H1 (cell line): ENCODE data around the gene TTC24. TPM values are rescaled to one million over a fixed set of nuclear protein-coding genes. Genes with fewer than 3 reads are reported as not detected.

Experiments
- CTCF ChIA-PET: fragments of 300-600 bp; sonication (Branson Sonifier 250); formaldehyde crosslinking; loops from one replicate; lab custom pipeline; 2021; ENCODE audit not compliant: partially characterized antibody; lab: Charles Lee
- POLR2A ChIA-PET: fragments of 300-600 bp; sonication (Branson Sonifier 250); formaldehyde crosslinking; loops from one replicate; lab custom pipeline; 2021; ENCODE audit warnings: inconsistent platforms; ENCODE audit not compliant: partially characterized antibody; lab: Charles Lee
- DNase-seq, 2 experiments: peaks; one replicate each; pipeline versions ENCODE4 v3.0.0 to v3.0.0-alpha.2; 2010 to 2022; ENCODE audit warnings: low spot score in 2 of 2, low read depth in 1 of 2, mixed read lengths in 1 of 2
- FAIRE-seq: peaks from 2 replicates; lab custom pipeline; 2011; peaks lifted over from hg19 to GRCh38; lab: Jason Lieb, UNC
- H2AFZ ChIP-seq: 2 replicates; pipeline ENCODE4 v1.8.1; 2012; ENCODE audit warnings: low read length, inconsistent platforms
- H2AK5ac ChIP-seq: 2 replicates; pipeline ENCODE4 v1.6.1; 2013; ENCODE audit warnings: low read depth, low read length
- H2BK120ac ChIP-seq: replicated peaks from 2 replicates; pipeline ENCODE3; 2013; ENCODE audit warnings: low read depth, low read length, inconsistent platforms
- H2BK12ac ChIP-seq: 2 replicates; pipeline ENCODE4 v1.6.1; 2013; ENCODE audit warnings: low read depth, low read length
- H2BK15ac ChIP-seq: 2 replicates; pipeline ENCODE4 v1.6.1; 2013; ENCODE audit warnings: low read length
- H2BK20ac ChIP-seq: 2 replicates; pipeline ENCODE4 v1.6.1; 2013; ENCODE audit warnings: low read length
- H2BK5ac ChIP-seq: 2 replicates; pipeline ENCODE4 v1.6.1; 2013; ENCODE audit warnings: low read depth, low read length
- H3K14ac ChIP-seq: 2 replicates; pipeline ENCODE4 v1.6.1; 2013; ENCODE audit warnings: inconsistent platforms; ENCODE audit not compliant: insufficient read length
- H3K18ac ChIP-seq: 2 replicates; pipeline ENCODE4 v1.6.1; 2013; ENCODE audit warnings: low read length; ENCODE audit errors: extremely low read depth
- H3K23ac ChIP-seq: 2 replicates; pipeline ENCODE4 v1.6.1; 2013; ENCODE audit warnings: inconsistent platforms; ENCODE audit not compliant: insufficient read length
- H3K23me2 ChIP-seq: 2 replicates; pipeline ENCODE4 v1.6.1; 2013; ENCODE audit warnings: low read depth, low read length
- H3K27ac ChIP-seq: 2 replicates; pipeline ENCODE4 v1.6.1; 2011; ENCODE audit warnings: low read depth, low read length, inconsistent platforms
- H3K27me3 ChIP-seq, 4 experiments: replicated peaks in 1 of 4; 1 replicate in 1 of 4; 2 replicates in 3 of 4; pipeline versions ENCODE4 v1.6.1 to v1.8.1; 2011 to 2013; ENCODE audit warnings: low read length in 3 of 4, mild to moderate bottlenecking in 3 of 4, inconsistent platforms in 2 of 4, mixed read lengths in 2 of 4, moderate library complexity in 1 of 4; ENCODE audit not compliant: control insufficient read depth in 3 of 4, insufficient read depth in 3 of 4; ENCODE audit errors: extremely low read depth in 1 of 4
- H3K36me3 ChIP-seq, 4 experiments: 2 replicates each; pipeline versions ENCODE4 v1.6.1 to v1.8.1; 2011 to 2013; ENCODE audit warnings: mild to moderate bottlenecking in 4 of 4, low read length in 3 of 4, moderate library complexity in 2 of 4, control low read depth in 1 of 4, inconsistent platforms in 1 of 4; ENCODE audit not compliant: insufficient read depth in 4 of 4, control insufficient read depth in 2 of 4
- H3K4ac ChIP-seq: replicated peaks from 2 replicates; pipeline ENCODE3; 2013; ENCODE audit warnings: low read length, low read depth, mixed read lengths, inconsistent platforms; ENCODE audit not compliant: insufficient read length
- H3K4me1 ChIP-seq, 4 experiments: replicated peaks in 1 of 4; 1 replicate in 1 of 4; 2 replicates in 3 of 4; pipeline versions ENCODE4 v1.6.1 to v1.8.1; 2011 to 2013; ENCODE audit warnings: low read length in 3 of 4, inconsistent platforms in 2 of 4, mixed read lengths in 1 of 4; ENCODE audit not compliant: insufficient read depth in 4 of 4, control insufficient read depth in 3 of 4
- H3K4me2 ChIP-seq, 2 experiments: 2 replicates each; pipeline versions ENCODE4 v1.6.1 to v1.8.1; 2011 to 2013; ENCODE audit warnings: low read depth in 2 of 2, low read length in 2 of 2, control low read depth in 1 of 2, inconsistent platforms in 1 of 2, mild to moderate bottlenecking in 1 of 2; ENCODE audit not compliant: insufficient read depth in 1 of 2
- H3K4me3 ChIP-seq, 4 experiments: fragments of 200-600, 300-600 bp in 1 of 4; sonication (generic), shearing (Covaris generic), sonication (Bioruptor Twin) in 1 of 4; 2 replicates each; pipeline versions ENCODE4 v1.5.1 to v1.8.1; 2011 to 2016; ENCODE audit warnings: low read length in 4 of 4, low read depth in 3 of 4, control low read depth in 2 of 4, inconsistent platforms in 2 of 4, mild to moderate bottlenecking in 2 of 4, mixed read lengths in 1 of 4, moderate library complexity in 1 of 4; ENCODE audit not compliant: insufficient read depth in 2 of 4; ENCODE audit errors: extremely low read depth in 1 of 4
- H3K56ac ChIP-seq: replicated peaks from 2 replicates; pipeline ENCODE3; 2013; ENCODE audit warnings: low read depth, mild to moderate bottlenecking, mixed read lengths, low read length, inconsistent platforms; ENCODE audit not compliant: insufficient read length
- H3K79me1 ChIP-seq: 2 replicates; pipeline ENCODE4 v1.6.1; 2013; ENCODE audit warnings: low read depth, low read length, control low read depth
- H3K79me2 ChIP-seq, 2 experiments: 2 replicates each; pipeline versions ENCODE4 v1.6.1 to v1.8.1; 2012 to 2013; ENCODE audit warnings: low read length in 2 of 2, mild to moderate bottlenecking in 2 of 2, inconsistent platforms in 1 of 2; ENCODE audit not compliant: insufficient read depth in 2 of 2, control insufficient read depth in 1 of 2
- H3K9ac ChIP-seq, 4 experiments: replicated peaks in 1 of 4; 1 replicate in 1 of 4; 2 replicates in 3 of 4; pipeline versions ENCODE4 v1.6.1 to v1.8.1; 2011 to 2013; ENCODE audit warnings: low read depth in 3 of 4, low read length in 3 of 4, control low read depth in 2 of 4, mild to moderate bottlenecking in 2 of 4, moderate library complexity in 2 of 4, inconsistent platforms in 1 of 4; ENCODE audit errors: extremely low read depth in 1 of 4
- H3K9me3 ChIP-seq, 2 experiments: 2 replicates each; pipeline versions ENCODE4 v1.6.1 to v1.8.1; 2012 to 2013; ENCODE audit warnings: mild to moderate bottlenecking in 2 of 2, moderate library complexity in 2 of 2, control low read depth in 1 of 2, inconsistent platforms in 1 of 2, low read depth in 1 of 2, low read length in 1 of 2, mixed read lengths in 1 of 2; ENCODE audit not compliant: insufficient read depth in 2 of 2
- H4K20me1 ChIP-seq, 2 experiments: replicated peaks in 1 of 2; 2 replicates each; pipeline versions ENCODE3 to v1.8.1; 2011 to 2013; ENCODE audit warnings: inconsistent platforms in 2 of 2, low read length in 2 of 2, mild to moderate bottlenecking in 1 of 2; ENCODE audit not compliant: insufficient read depth in 2 of 2, control insufficient read depth in 1 of 2
- H4K5ac ChIP-seq: 2 replicates; pipeline ENCODE4 v1.6.1; 2013; ENCODE audit warnings: low read length, low read depth, mixed read lengths, inconsistent platforms; ENCODE audit not compliant: insufficient read length
- H4K8ac ChIP-seq: 2 replicates; pipeline ENCODE4 v1.8.0; 2013; ENCODE audit warnings: mild to moderate bottlenecking, moderate library complexity, low read length, inconsistent platforms; ENCODE audit not compliant: insufficient read depth; ENCODE audit errors: extremely low read depth
- H4K91ac ChIP-seq: replicated peaks from 2 replicates; pipeline ENCODE3; 2013; ENCODE audit warnings: low read length, mixed read lengths, inconsistent platforms; ENCODE audit not compliant: insufficient read length
- CBX8 ChIP-seq: fragments of 300-800, 300-1000 bp; sonication (generic); IDR thresholded peaks from 2 replicates; pipeline ENCODE4 v1.7.1; 2016; ENCODE audit warnings: low read depth, low read length, borderline replicate concordance
- HDAC2 ChIP-seq, 2 experiments: fragments of 300-600 bp in 1 of 2; sonication (generic) in 1 of 2; IDR thresholded peaks; 2 replicates each; pipeline ENCODE4 v1.6.1; 2011 to 2012; ENCODE audit warnings: low read depth in 2 of 2, low read length in 2 of 2, mild to moderate bottlenecking in 2 of 2, moderate library complexity in 2 of 2, borderline replicate concordance in 1 of 2, inconsistent platforms in 1 of 2
- RFX5 ChIP-seq: IDR thresholded peaks from 2 replicates; pipeline ENCODE4 v1.6.1; 2011; ENCODE audit warnings: low read depth, low read length, improper control_type of control experiment, borderline replicate concordance
- WGBS, 2 experiments: shearing (Covaris generic) in 1 of 2; methylation state at CpG; one replicate each; pipeline versions ENCODE4 v1.1.6 to v1.1.7; 2013 to 2015; ENCODE audit warnings: low lambda C conversion rate in 2 of 2, mixed read lengths in 2 of 2, inconsistent platforms in 1 of 2, low coverage in 1 of 2, missing lambda C conversion rate in 1 of 2; ENCODE audit not compliant: insufficient replicate concordance in 2 of 2, insufficient coverage in 1 of 2, insufficient read length in 1 of 2; ENCODE audit errors: extremely low coverage in 1 of 2, missing lambda C conversion rate in 1 of 2; 5-methylcytosine and 5-hydroxymethylcytosine counted together
- polyA plus RNA-seq, 7 experiments: library from polyadenylated mRNA; depleted of rRNA in 3 of 7; stranded (reverse) in 5 of 7; unstranded in 2 of 7; fragments of >200 nt in 5 of 7; fragments of 200-250 nt in 2 of 7; gene quantifications; 1 replicate in 5 of 7; 2 replicates in 1 of 7; 4 replicates in 1 of 7; pipeline versions ENCODE4 v1.2.1 to v1.2.3, GENCODE V29; 2011 to 2013; ENCODE audit warnings: missing spikeins in 2 of 7, mixed read lengths in 2 of 7
- total RNA-seq: library from RNA; stranded (reverse); fragmentation: NEBNext Ultra II Directional; extraction: Animal tissue kit (Norgen Biotek cat#: 25700); gene quantifications from 2 replicates; pipeline ENCODE4 v1.2.1, GENCODE V29; 2021

The TTC24 gene
- total and polyA plus RNA-seq, 2 of the 8 experiments (the other 6 are each of a cell fraction or from before 2014, with no cell fraction given): 0.08 TPM; not detected in 1

GRCh38 chr1:156577550-156577949, 2.0 kb upstream of the TTC24 start:
- H4K91ac ChIP-seq: no peak overlapping the region
- 95% methylated on average over 3 of the region's 3 CpGs; no CpG with 5 or more reads in 1 of the 2 experiments for WGBS, 2 experiments
- H3K4ac ChIP-seq: no peak overlapping the region
- H2BK20ac ChIP-seq: no peak overlapping the region
- H3K9ac ChIP-seq: no peak overlapping the region
- no peaks in the 10 kb centered on the region; the same call in 1 of the 2 replicates for H3K23me2 ChIP-seq
- FAIRE-seq (no peak), DNase-seq (no peak)
- no peak overlapping the region for H2BK5ac ChIP-seq
- no peaks in the 10 kb centered on the region for H3K79me1 ChIP-seq
- H4K5ac ChIP-seq: no peak overlapping the region
- no peak overlapping the region for H3K27ac ChIP-seq
- no peak overlapping the region for H3K56ac ChIP-seq
- no peaks in the 10 kb centered on the region; a peak in 1 of 7 replicates for H3K4me1 ChIP-seq
- H2AFZ ChIP-seq: no peak overlapping the region
- H3K18ac ChIP-seq: no peak overlapping the region
- H4K20me1 ChIP-seq: no peaks in the 10 kb centered on the region
- no peaks in the 10 kb centered on the region for H3K27me3 ChIP-seq
- H2BK12ac ChIP-seq: no peak overlapping the region
- H3K4me3 ChIP-seq: no peak overlapping the region
- no peaks in the 10 kb centered on the region for H3K9me3 ChIP-seq
- no peak overlapping the region for H3K14ac ChIP-seq
- no peak overlapping the region for H4K8ac ChIP-seq
- ChIA-PET POLR2A (interaction anchor here (1.2 to 2.7 kb wide), 2 partner anchors 15 to 120 kb away, joined by 3 to 16 read pairs; partner anchors contain the start of gene NAXE), CTCF (interaction anchor here (0.8 to 1.1 kb wide), 4 partner anchors 14 to 192 kb away, joined by 3 to 5 read pairs (median 3); no protein-coding TSS in a partner anchor)
- H3K23ac ChIP-seq: no peak overlapping the region
- H3K4me2 ChIP-seq: no peak overlapping the region
- H2AK5ac ChIP-seq: no peak overlapping the region
- no peaks in the 10 kb centered on the region for H3K79me2 ChIP-seq
- H3K36me3 ChIP-seq: no peaks in the 10 kb centered on the region
- no peak overlapping the region for H2BK15ac ChIP-seq
- H2BK120ac ChIP-seq: no peak overlapping the region
- TF ChIP-seq HDAC2 (IDR thresholded peaks at IDR 0.05; ENCODE audit: borderline replicate concordance in 1 of 2, low read depth in 2 of 2, low read length in 2 of 2): no peak
- TF ChIP-seq CBX8: no peak
- TF ChIP-seq RFX5: no peak
